ENCODE data around the gene RPL21. TPM values are rescaled to one million over a fixed set of nuclear protein-coding genes. Genes with fewer than 3 reads are reported as not detected.
A peak's percentile ranks its signal among the peaks of the same experiment; 100 is the strongest.

The RPL21 gene
- total and polyA plus RNA-seq, 2 experiments from 2014 or later: 358 to 960 TPM

- Histone ChIP-seq H3K79me2 (no peaks in the 10 kb centered on the region), H4K20me1 (ENCODE audit: insufficient read depth, poor library complexity, severe bottlenecking) (no peaks in the 10 kb centered on the region), H3K4me1 (ENCODE audit: insufficient read depth) (no peaks in the 10 kb centered on the region), H3K9me2 (replicated peaks; ENCODE audit: insufficient read depth) (no peaks in the 10 kb centered on the region), H3K4me3 (no peak overlapping the region), H3K4me2 (no peak overlapping the region), H3K27ac (no peak overlapping the region), H2AFZ (no peak overlapping the region), H3K9me3 (ENCODE audit: low read depth) (no peaks in the 10 kb centered on the region), H3K36me3 (replicated peaks; ENCODE audit: insufficient read depth, low read depth) (no peaks in the 10 kb centered on the region), H3K27me3 (no peaks in the 10 kb centered on the region)
- WGBS (ENCODE audit: low lambda C conversion rate, missing lambda C conversion rate): 65% methylated on average over 5 of the region's 5 CpGs
- no peak for TF ChIP-seq CTCF (IDR thresholded peaks at IDR 0.05; ENCODE audit: poor library complexity)
- TF ChIP-seq EZH2phosphoT487 (IDR thresholded peaks at IDR 0.05; ENCODE audit: low read depth, severe bottlenecking, unreplicated experiment): no peak
- TF ChIP-seq EZH2 (IDR thresholded peaks at IDR 0.05; ENCODE audit: borderline replicate concordance): no peak
- DNase-seq (ENCODE audit: low spot score): no peak
These were observed 28.8 kb downstream of the RPL21 start for GRCh38 chr13:27280009-27280656.

DNA sequence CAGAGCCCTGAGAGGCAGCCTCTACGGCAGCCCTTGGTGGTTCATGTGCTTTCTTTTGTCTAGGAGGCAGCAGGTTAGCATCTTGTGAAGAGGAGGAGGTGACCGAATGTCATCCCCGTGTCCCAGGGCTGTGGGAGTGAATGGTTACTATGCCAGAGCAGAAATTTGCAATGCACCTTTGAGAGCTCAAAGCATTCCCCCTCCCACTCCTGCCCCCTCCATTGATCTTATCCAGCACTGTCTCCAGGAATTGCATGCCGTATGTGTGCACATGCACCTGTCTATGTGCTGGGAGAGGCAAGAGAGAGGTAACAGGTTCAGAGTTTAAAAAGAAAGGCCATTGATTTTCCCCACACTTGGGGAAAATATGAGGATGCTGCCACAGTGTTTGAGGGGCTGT lies 29.5 kb downstream of the RPL21 start:
- TF ChIP-seq EZH2 (IDR thresholded peaks at IDR 0.05; ENCODE audit: borderline replicate concordance) (no peak), CTCF (IDR thresholded peaks at IDR 0.05; ENCODE audit: poor library complexity) (no peak), EZH2phosphoT487 (IDR thresholded peaks at IDR 0.05; ENCODE audit: low read depth, severe bottlenecking, unreplicated experiment) (no peak)
- DNase-seq (ENCODE audit: low spot score): no peak
- 64% methylated on average over 4 of the region's 4 CpGs for WGBS (ENCODE audit: low lambda C conversion rate, missing lambda C conversion rate)
- H3K27me3 ChIP-seq: no peaks in the 10 kb centered on the region
- no peak overlapping the region for H3K4me3 ChIP-seq
- no peaks in the 10 kb centered on the region for H4K20me1 ChIP-seq (ENCODE audit: insufficient read depth, poor library complexity, severe bottlenecking)
- no peak overlapping the region for H3K4me2 ChIP-seq
- H3K36me3 ChIP-seq (replicated peaks; ENCODE audit: insufficient read depth, low read depth): no peaks in the 10 kb centered on the region
- H3K27ac ChIP-seq: no peak overlapping the region
- no peaks in the 10 kb centered on the region for H3K4me1 ChIP-seq (ENCODE audit: insufficient read depth)
- no peaks in the 10 kb centered on the region for H3K79me2 ChIP-seq
- H2AFZ ChIP-seq: no peak overlapping the region
- H3K9me2 ChIP-seq (replicated peaks; ENCODE audit: insufficient read depth): no peaks in the 10 kb centered on the region
- no peaks in the 10 kb centered on the region for H3K9me3 ChIP-seq (ENCODE audit: low read depth)

DNA sequence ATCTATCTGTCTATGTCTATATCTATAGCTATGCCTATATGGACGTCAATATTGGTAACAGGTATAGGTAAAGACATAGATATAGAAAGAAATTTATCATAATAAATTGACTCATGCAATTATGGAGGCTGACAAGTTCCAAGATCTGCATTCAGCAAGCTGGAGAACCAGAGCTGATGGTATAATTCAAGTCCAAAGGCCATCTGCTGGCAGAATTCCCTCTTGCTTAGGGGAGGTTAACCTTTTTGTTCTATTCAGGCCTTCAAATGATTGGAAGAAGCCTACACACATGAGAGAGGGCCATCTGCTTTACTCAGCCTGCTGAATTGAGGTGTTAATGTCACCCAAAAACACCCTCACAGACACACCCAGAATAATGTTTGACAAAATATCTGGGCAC lies 30.1 kb downstream of the RPL21 start:
- 76% methylated on average over 1 of the region's 1 CpG for WGBS (ENCODE audit: low lambda C conversion rate, missing lambda C conversion rate)
- TF ChIP-seq EZH2 (IDR thresholded peaks at IDR 0.05; ENCODE audit: borderline replicate concordance) (no peak), CTCF (IDR thresholded peaks at IDR 0.05; ENCODE audit: poor library complexity) (peak; percentile 5), EZH2phosphoT487 (IDR thresholded peaks at IDR 0.05; ENCODE audit: low read depth, severe bottlenecking, unreplicated experiment) (no peak)
- Histone ChIP-seq H3K27ac (no peak overlapping the region), H3K9me3 (ENCODE audit: low read depth) (no peaks in the 10 kb centered on the region), H3K27me3 (no peaks in the 10 kb centered on the region), H3K4me1 (ENCODE audit: insufficient read depth) (no peaks in the 10 kb centered on the region), H3K79me2 (no peaks in the 10 kb centered on the region), H3K9me2 (replicated peaks; ENCODE audit: insufficient read depth) (no peaks in the 10 kb centered on the region), H3K4me2 (no peak overlapping the region), H3K36me3 (replicated peaks; ENCODE audit: insufficient read depth, low read depth) (no peaks in the 10 kb centered on the region), H2AFZ (no peak overlapping the region), H4K20me1 (ENCODE audit: insufficient read depth, poor library complexity, severe bottlenecking) (no peaks in the 10 kb centered on the region), H3K4me3 (no peak overlapping the region)
- DNase-seq (ENCODE audit: low spot score): peak; percentile 35
